HG02870 (cell line): ENCODE measurements around the gene ST7L.
A peak's percentile ranks its signal among the peaks of the same experiment; 100 is the strongest.

Experiments
- ATAC-seq: cut with Tn5 transposase; IDR thresholded peaks from one replicate; pipeline ENCODE4 v1.9.1; 2021; ENCODE audit warnings: mild to moderate bottlenecking, moderate library complexity; ENCODE audit not compliant: unreplicated experiment

Gene ST7L

GRCh38 chr1:112518186-112518585 is 100.8 kb downstream of the ST7L start:
- no peak for ATAC-seq

GRCh38 chr1:112517646-112518045 is 101.3 kb downstream of the ST7L start:
- no peak for ATAC-seq

- ATAC-seq, result no peak
Observed at GRCh38 chr1:112517231-112517630, 101.7 kb downstream of the ST7L start.

GRCh38 chr1:112516141-112516540 is 102.8 kb downstream of the ST7L start:
- ATAC-seq, result no peak

GRCh38 chr1:112515311-112516009 is 103.5 kb downstream of the ST7L start:
- no peak for ATAC-seq

GRCh38 chr1:112514901-112515300 is 104.0 kb downstream of the ST7L start:
- ATAC-seq, result no peak

GRCh38 chr1:112513112-112513870 is 105.7 kb downstream of the ST7L start:
- ATAC-seq, result no peak

- no peak for ATAC-seq
Observed at GRCh38 chr1:112511897-112512296, 107.0 kb downstream of the ST7L start.

GRCh38 chr1:112510340-112510739 is 108.6 kb downstream of the ST7L start:
- ATAC-seq, result no peak

- ATAC-seq, result no peak
Observed at GRCh38 chr1:112509660-112510178, 109.2 kb downstream of the ST7L start.

- no peak for ATAC-seq
Observed at GRCh38 chr1:112509005-112509659, 109.8 kb downstream of the ST7L start.

GRCh38 chr1:112508278-112509004 is 110.5 kb downstream of the ST7L start, which contains the start of gene WNT2B:
WNT2B (plus strand) TSS chr1:112508965; CDS start chr1:112509263, 298 bp downstream.
- ATAC-seq, result peak; percentile 52

- ATAC-seq, result no peak
Observed at GRCh38 chr1:112507921-112508277, 111.0 kb downstream of the ST7L start.

- no peak for ATAC-seq
Observed at GRCh38 chr1:112507336-112507735, 111.6 kb downstream of the ST7L start.

GRCh38 chr1:112506731-112507130 is 112.2 kb downstream of the ST7L start:
- no peak for ATAC-seq

GRCh38 chr1:112506306-112506705 is 112.6 kb downstream of the ST7L start:
- ATAC-seq, result no peak

- ATAC-seq, result no peak
Observed at GRCh38 chr1:112505878-112506277, 113.1 kb downstream of the ST7L start.

- ATAC-seq, result no peak
Observed at GRCh38 chr1:112505400-112505785, 113.5 kb downstream of the ST7L start.

- no peak for ATAC-seq
Observed at GRCh38 chr1:112504661-112505399, 114.1 kb downstream of the ST7L start.

- no peak for ATAC-seq
Observed at GRCh38 chr1:112504001-112504660, 114.8 kb downstream of the ST7L start.
